ENCODE data around the gene INSYN1. TPM values are rescaled to one million over a fixed set of nuclear protein-coding genes. Genes with fewer than 3 reads are reported as not detected.

The INSYN1 gene
- total RNA-seq, 2 experiments from 2014 or later = not detected

GRCh38 chr15:73751511-73751898, 1.6 kb downstream of the INSYN1 start:
- TF ChIP-seq CTCF (conservative IDR thresholded peaks at IDR 0.05; ENCODE audit: low read length) = no peak
- intact Hi-C loops (cut with micrococcal nuclease; ENCODE audit: unreplicated experiment) = no loop called here
- H3K4me3 ChIP-seq (ENCODE audit: low read depth, low read length, poor library complexity, severe bottlenecking) = no peak overlapping the region
- ChIA-PET CTCF (ENCODE audit: unreplicated experiment) (no interaction called here), POLR2A (no interaction called here)
- no TSS peak for BruUV-seq (replicated peaks)
- H2AFZ ChIP-seq (ENCODE audit: low read length) = no peak overlapping the region
- H4K20me1 ChIP-seq (ENCODE audit: insufficient read depth, low read length) = no peaks in the 10 kb centered on the region
- no peaks in the 10 kb centered on the region for H3K9me3 ChIP-seq (ENCODE audit: low read length)
- H3K79me2 ChIP-seq (ENCODE audit: insufficient read depth, low read depth, low read length) = no peaks in the 10 kb centered on the region
- H3K4me1 ChIP-seq (ENCODE audit: insufficient read depth, low read length, poor library complexity, severe bottlenecking) = no peaks in the 10 kb centered on the region
- H3K4me2 ChIP-seq (ENCODE audit: low read length) = no peak overlapping the region
- no peak overlapping the region for H3K27ac ChIP-seq (ENCODE audit: low read depth, low read length, poor library complexity, severe bottlenecking)
- no peak for DNase-seq (ENCODE audit: low spot score)
- no peaks in the 10 kb centered on the region for H3K9me2 ChIP-seq (ENCODE audit: insufficient read depth, low read length)
- H3K36me3 ChIP-seq (ENCODE audit: insufficient read depth, low read length) = no peaks in the 10 kb centered on the region

GRCh38 chr15:73750951-73751350, 2.2 kb downstream of the INSYN1 start:
- H3K36me3 ChIP-seq (ENCODE audit: insufficient read depth, low read length) = no peaks in the 10 kb centered on the region
- no peak overlapping the region for H3K4me3 ChIP-seq (ENCODE audit: low read depth, low read length, poor library complexity, severe bottlenecking)
- CTCF ChIA-PET (ENCODE audit: unreplicated experiment) = no interaction called here
- intact Hi-C loops (cut with micrococcal nuclease; ENCODE audit: unreplicated experiment) = no loop called here
- DNase-seq (ENCODE audit: low spot score) = no peak
- no peak overlapping the region for H2AFZ ChIP-seq (ENCODE audit: low read length)
- TF ChIP-seq EZH2phosphoT487 (IDR thresholded peaks at IDR 0.05; ENCODE audit: borderline replicate concordance, low read depth, low read length) (no peak), CTCF (conservative IDR thresholded peaks at IDR 0.05; ENCODE audit: low read length) (no peak)
- no peaks in the 10 kb centered on the region for H4K20me1 ChIP-seq (ENCODE audit: insufficient read depth, low read length)
- POLR2A ChIA-PET = no interaction called here
- no peak overlapping the region for H3K4me2 ChIP-seq (ENCODE audit: low read length)
- no TSS peak for BruUV-seq (replicated peaks)
- no peak overlapping the region for H3K27ac ChIP-seq (ENCODE audit: low read depth, low read length, poor library complexity, severe bottlenecking)
- no peaks in the 10 kb centered on the region for H3K79me2 ChIP-seq (ENCODE audit: insufficient read depth, low read depth, low read length)
- no peaks in the 10 kb centered on the region for H3K9me2 ChIP-seq (ENCODE audit: insufficient read depth, low read length)
- H3K4me1 ChIP-seq (ENCODE audit: insufficient read depth, low read length, poor library complexity, severe bottlenecking) = no peaks in the 10 kb centered on the region
- H3K9me3 ChIP-seq (ENCODE audit: low read length) = no peaks in the 10 kb centered on the region

GRCh38 chr15:73750438-73750837, 2.7 kb downstream of the INSYN1 start:
- no peak overlapping the region for H2AFZ ChIP-seq (ENCODE audit: low read length)
- H3K36me3 ChIP-seq (ENCODE audit: insufficient read depth, low read length) = no peaks in the 10 kb centered on the region
- H3K27ac ChIP-seq (ENCODE audit: low read depth, low read length, poor library complexity, severe bottlenecking) = no peak overlapping the region
- no peak for DNase-seq (ENCODE audit: low spot score)
- intact Hi-C loops (cut with micrococcal nuclease; ENCODE audit: unreplicated experiment) = no loop called here
- no peaks in the 10 kb centered on the region for H4K20me1 ChIP-seq (ENCODE audit: insufficient read depth, low read length)
- ChIA-PET CTCF (ENCODE audit: unreplicated experiment) (no interaction called here), POLR2A (no interaction called here)
- H3K9me3 ChIP-seq (ENCODE audit: low read length) = no peaks in the 10 kb centered on the region
- no peaks in the 10 kb centered on the region for H3K9me2 ChIP-seq (ENCODE audit: insufficient read depth, low read length)
- H3K4me2 ChIP-seq (ENCODE audit: low read length) = no peak overlapping the region
- H3K4me3 ChIP-seq (ENCODE audit: low read depth, low read length, poor library complexity, severe bottlenecking) = no peak overlapping the region
- BruUV-seq (replicated peaks) = no TSS peak
- H3K79me2 ChIP-seq (ENCODE audit: insufficient read depth, low read depth, low read length) = no peaks in the 10 kb centered on the region
- H3K4me1 ChIP-seq (ENCODE audit: insufficient read depth, low read length, poor library complexity, severe bottlenecking) = no peaks in the 10 kb centered on the region
- TF ChIP-seq CTCF (conservative IDR thresholded peaks at IDR 0.05; ENCODE audit: low read length) = no peak
- TF ChIP-seq EZH2phosphoT487 (IDR thresholded peaks at IDR 0.05; ENCODE audit: borderline replicate concordance, low read depth, low read length) = no peak
